Measurements from ENCODE around the gene BLOC1S5.

BLOC1S5 gene

DNA sequence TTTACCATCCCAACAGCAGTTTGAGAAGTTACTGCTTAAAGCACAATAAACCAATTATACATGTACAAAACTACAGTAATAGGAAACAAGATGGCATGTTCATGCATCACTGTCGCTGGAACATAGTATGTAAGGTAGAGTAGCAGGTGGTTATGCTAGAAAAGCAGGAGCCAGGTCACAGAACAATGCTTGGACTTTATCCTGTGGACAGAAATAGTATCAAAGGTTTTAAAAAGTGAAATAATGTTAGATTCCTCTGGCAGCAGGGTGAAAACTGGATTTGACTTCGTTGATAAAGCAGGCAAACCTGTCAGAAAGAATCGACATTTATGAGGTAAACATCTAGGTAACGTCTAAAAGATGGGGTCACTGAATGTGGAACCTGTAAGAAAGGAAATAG is 2.5 kb downstream of the BLOC1S5 start:
- TF ChIP-seq EGR1 (IDR thresholded peaks at IDR 0.05) (no peak), FOXM1 (IDR thresholded peaks at IDR 0.05; ENCODE audit: borderline replicate concordance, low read depth) (no peak), CREB1 (IDR thresholded peaks at IDR 0.05; ENCODE audit: low read depth) (no peak), YY1 (IDR thresholded peaks at IDR 0.05; ENCODE audit: low read depth) (no peak), REST (IDR thresholded peaks at IDR 0.05; ENCODE audit: low read depth) (no peak), ZBTB7A (IDR thresholded peaks at IDR 0.05; ENCODE audit: low read depth) (no peak), CEBPB (IDR thresholded peaks at IDR 0.05) (no peak), TAF1 (IDR thresholded peaks at IDR 0.05; ENCODE audit: low read depth) (no peak), EP300 (IDR thresholded peaks at IDR 0.05; ENCODE audit: borderline replicate concordance) (no peak), NFIC (IDR thresholded peaks at IDR 0.05) (no peak), RAD21 (IDR thresholded peaks at IDR 0.05; ENCODE audit: low read depth) (no peak), TCF12 (IDR thresholded peaks at IDR 0.05; ENCODE audit: low read depth) (no peak), TEAD4 (IDR thresholded peaks at IDR 0.05) (no peak)
- TF ChIP-seq, protein P1, sequence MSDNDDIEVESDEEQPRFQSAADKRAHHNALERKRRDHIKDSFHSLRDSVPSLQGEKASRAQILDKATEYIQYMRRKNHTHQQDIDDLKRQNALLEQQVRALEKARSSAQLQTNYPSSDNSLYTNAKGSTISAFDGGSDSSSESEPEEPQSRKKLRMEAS (IDR thresholded peaks at IDR 0.05): no peak
- TF ChIP-seq, protein P2, sequence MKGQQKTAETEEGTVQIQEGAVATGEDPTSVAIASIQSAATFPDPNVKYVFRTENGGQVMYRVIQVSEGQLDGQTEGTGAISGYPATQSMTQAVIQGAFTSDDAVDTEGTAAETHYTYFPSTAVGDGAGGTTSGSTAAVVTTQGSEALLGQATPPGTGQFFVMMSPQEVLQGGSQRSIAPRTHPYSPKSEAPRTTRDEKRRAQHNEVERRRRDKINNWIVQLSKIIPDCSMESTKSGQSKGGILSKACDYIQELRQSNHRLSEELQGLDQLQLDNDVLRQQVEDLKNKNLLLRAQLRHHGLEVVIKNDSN (IDR thresholded peaks at IDR 0.05): no peak

DNA sequence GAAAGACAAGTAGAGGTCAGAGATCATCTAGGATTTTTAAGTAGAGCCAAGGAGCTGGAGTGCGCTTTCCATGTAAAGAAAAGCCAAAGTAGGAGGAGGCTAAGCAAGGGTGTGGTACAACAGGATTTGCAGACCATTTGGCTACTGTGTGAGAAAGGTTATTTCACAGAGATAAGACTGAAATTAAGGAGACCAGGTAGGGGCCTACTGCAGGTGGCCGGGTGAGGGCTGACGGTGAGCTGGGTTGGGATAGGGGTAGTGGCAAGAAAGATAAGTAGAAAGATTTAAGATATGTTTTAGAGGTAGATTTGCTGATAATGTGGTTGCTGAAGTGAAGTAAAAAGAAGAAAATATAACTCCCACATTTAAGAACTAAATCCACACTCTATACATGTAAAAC is 3.8 kb downstream of the BLOC1S5 start:
- no peak for TF ChIP-seq CREB1 (IDR thresholded peaks at IDR 0.05; ENCODE audit: low read depth)
- TF ChIP-seq CEBPB (IDR thresholded peaks at IDR 0.05): no peak
- TF ChIP-seq TEAD4 (IDR thresholded peaks at IDR 0.05): no peak
- TF ChIP-seq REST (IDR thresholded peaks at IDR 0.05; ENCODE audit: low read depth): no peak
- no peak for TF ChIP-seq YY1 (IDR thresholded peaks at IDR 0.05; ENCODE audit: low read depth)
- no peak for TF ChIP-seq NFIC (IDR thresholded peaks at IDR 0.05)
- TF ChIP-seq, protein P2 (IDR thresholded peaks at IDR 0.05): no peak
- TF ChIP-seq EP300 (IDR thresholded peaks at IDR 0.05; ENCODE audit: borderline replicate concordance): no peak
- TF ChIP-seq ZBTB7A (IDR thresholded peaks at IDR 0.05; ENCODE audit: low read depth): no peak
- TF ChIP-seq FOXM1 (IDR thresholded peaks at IDR 0.05; ENCODE audit: borderline replicate concordance, low read depth): no peak
- TF ChIP-seq, protein P1 (IDR thresholded peaks at IDR 0.05): no peak
- no peak for TF ChIP-seq TAF1 (IDR thresholded peaks at IDR 0.05; ENCODE audit: low read depth)
- no peak for TF ChIP-seq RAD21 (IDR thresholded peaks at IDR 0.05; ENCODE audit: low read depth)
- TF ChIP-seq TCF12 (IDR thresholded peaks at IDR 0.05; ENCODE audit: low read depth): no peak
- no peak for TF ChIP-seq EGR1 (IDR thresholded peaks at IDR 0.05)

DNA sequence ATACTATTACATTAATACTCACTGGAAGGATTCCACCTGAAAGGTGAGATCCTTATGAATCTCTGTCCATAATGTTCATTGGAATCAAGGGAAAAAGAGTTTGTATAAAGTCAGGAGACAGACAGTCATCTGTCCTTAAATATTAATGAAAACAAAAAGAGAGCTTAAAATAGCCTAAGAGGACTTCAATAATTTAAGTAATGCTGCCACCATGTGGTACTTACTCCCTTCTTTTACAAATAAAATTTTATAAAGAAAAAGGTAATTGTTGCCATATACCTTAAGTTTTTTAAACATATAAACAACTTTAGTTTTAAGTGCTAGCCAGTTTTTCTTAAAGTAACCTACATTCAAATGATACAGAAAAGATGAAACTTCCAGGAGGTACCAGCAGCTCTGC is 5.1 kb downstream of the BLOC1S5 start:
- TF ChIP-seq RAD21 (IDR thresholded peaks at IDR 0.05; ENCODE audit: low read depth) (peak; percentile 29), EP300 (IDR thresholded peaks at IDR 0.05; ENCODE audit: borderline replicate concordance) (no peak)

DNA sequence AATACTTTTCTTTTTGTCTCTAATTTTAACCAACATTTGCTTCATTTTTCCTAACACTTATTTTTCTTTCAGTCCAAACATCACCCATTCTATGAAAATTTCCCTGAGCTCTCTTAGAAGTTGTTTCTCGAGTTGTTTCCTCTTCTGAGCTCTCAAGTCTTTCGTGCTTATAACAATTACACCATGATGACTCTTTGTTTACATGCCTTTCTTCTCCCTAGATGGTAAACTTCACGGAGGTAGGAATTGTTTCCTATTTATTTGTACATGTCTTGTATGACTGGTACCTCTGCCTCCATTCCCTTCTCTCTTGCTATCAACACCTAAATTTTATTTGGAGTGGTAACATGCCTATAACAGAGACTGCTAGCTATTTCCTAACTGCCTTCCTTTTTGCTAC is 6.4 kb downstream of the BLOC1S5 start:
- TF ChIP-seq TAF1 (IDR thresholded peaks at IDR 0.05; ENCODE audit: low read depth) (no peak), EGR1 (IDR thresholded peaks at IDR 0.05) (no peak), REST (IDR thresholded peaks at IDR 0.05; ENCODE audit: low read depth) (no peak), CREB1 (IDR thresholded peaks at IDR 0.05; ENCODE audit: low read depth) (no peak), NFIC (IDR thresholded peaks at IDR 0.05) (no peak), YY1 (IDR thresholded peaks at IDR 0.05; ENCODE audit: low read depth) (no peak), FOXM1 (IDR thresholded peaks at IDR 0.05; ENCODE audit: borderline replicate concordance, low read depth) (no peak)
- TF ChIP-seq, protein P2 (IDR thresholded peaks at IDR 0.05): no peak
- TF ChIP-seq, protein P1 (IDR thresholded peaks at IDR 0.05): no peak

All from Ishikawa (cell line).